ENCODE data around the gene ST3GAL2.

GRCh38 chr16:70399951-70400350 lies 38.9 kb downstream of the ST3GAL2 start:
- TF ChIP-seq POLR2A (IDR thresholded peaks at IDR 0.05) (no peak), CTCF (IDR thresholded peaks at IDR 0.05) (no peak), EP300 (IDR thresholded peaks at IDR 0.05) (no peak)
